ENCODE measurements around the gene TENM3. TPM values are rescaled to one million over a fixed set of nuclear protein-coding genes. Genes with fewer than 3 reads are reported as not detected.

TENM3 gene
- total RNA-seq, 1 experiment from 2014 or later = 71.0 TPM

DNA sequence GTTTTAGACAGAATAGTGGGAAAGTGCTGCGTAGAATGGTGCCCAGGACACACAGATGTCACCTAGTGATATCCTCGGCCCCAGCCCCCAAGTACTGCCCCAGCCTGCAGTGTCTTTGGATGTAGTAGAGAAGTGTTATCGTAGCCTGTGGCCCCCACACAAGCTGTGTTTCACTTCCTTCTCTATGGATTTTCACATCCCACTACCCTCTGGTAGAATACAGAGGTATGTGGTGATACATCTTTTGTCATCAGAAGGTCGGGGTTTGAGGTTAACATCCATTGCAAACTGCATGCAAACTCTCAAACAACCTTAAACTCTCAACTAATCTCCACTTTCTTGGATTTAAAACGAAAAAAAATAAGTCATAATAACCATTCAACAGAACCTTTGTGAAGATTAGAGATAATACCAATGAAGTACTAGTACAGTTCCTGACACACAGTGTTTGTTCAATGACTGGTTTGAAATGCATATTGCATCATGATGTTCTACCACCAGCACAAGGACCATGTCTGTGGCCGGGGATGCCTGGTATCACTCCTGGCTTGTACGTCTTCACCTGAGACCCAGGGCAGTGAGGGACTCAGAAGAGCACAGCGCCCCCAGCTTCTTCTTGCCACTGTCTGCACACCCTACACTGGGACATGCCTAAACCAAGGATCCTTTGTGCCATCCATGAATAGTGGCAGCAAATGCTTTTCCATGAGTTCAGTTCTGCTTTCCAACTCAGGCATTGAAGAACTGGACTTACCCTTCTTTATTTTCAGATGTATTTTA lies 406.7 kb downstream of the TENM3 start (continued):
- TF ChIP-seq, protein P1, sequence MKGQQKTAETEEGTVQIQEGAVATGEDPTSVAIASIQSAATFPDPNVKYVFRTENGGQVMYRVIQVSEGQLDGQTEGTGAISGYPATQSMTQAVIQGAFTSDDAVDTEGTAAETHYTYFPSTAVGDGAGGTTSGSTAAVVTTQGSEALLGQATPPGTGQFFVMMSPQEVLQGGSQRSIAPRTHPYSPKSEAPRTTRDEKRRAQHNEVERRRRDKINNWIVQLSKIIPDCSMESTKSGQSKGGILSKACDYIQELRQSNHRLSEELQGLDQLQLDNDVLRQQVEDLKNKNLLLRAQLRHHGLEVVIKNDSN (CRISPR knock-in tag; IDR thresholded peaks at IDR 0.05) = no peak
- TF ChIP-seq TP53 (CRISPR knock-in tag; IDR thresholded peaks at IDR 0.05) (no peak), NFYB (CRISPR knock-in tag; conservative IDR thresholded peaks at IDR 0.05; ENCODE audit: low read depth) (no peak), E2F4 (CRISPR knock-in tag; IDR thresholded peaks at IDR 0.05; ENCODE audit: borderline replicate concordance, low read depth) (no peak), NFE2L1 (CRISPR knock-in tag; IDR thresholded peaks at IDR 0.05) (no peak)

DNA sequence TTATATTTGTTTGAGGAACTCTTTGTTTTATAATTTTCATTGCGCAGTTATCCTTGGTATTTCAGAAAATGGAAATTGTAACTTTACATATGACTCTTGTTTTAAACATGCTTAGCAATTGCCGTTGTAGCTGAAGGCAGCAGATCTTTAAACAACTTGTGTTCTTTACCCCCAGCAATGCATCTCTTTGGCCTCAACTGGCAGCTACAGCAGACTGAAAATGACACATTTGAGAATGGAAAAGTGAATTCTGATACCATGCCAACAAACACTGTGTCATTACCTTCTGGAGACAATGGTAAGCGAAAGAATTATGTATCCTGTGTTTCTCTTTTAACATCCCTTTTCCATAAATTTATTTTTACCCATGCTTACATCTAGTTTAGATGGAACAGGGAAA lies 410.4 kb downstream of the TENM3 start:
- ATAC-seq (no peak), DNase-seq (ENCODE audit: low spot score) (no peak)
- POLR2A ChIA-PET = no interaction called here
- Mint-ChIP-seq H3K27ac (no peak overlapping the region), H3K27me3 (ENCODE audit: low read depth) (no peaks in the 10 kb centered on the region; the same call in 1 of the 2 replicates), H3K9me3 (no peaks in the 10 kb centered on the region), H3K4me1 (no peaks in the 10 kb centered on the region), H3K4me3 (no peak overlapping the region), H3K36me3 (peaks cover 8% of the 10 kb centered on the region)
- CTCF ChIA-PET = no interaction called here
- TF ChIP-seq NR1H2 (CRISPR knock-in tag; IDR thresholded peaks at IDR 0.05) (no peak), STAT6 (CRISPR knock-in tag; conservative IDR thresholded peaks at IDR 0.05; ENCODE audit: low read depth) (no peak), NR3C1 (CRISPR knock-in tag; conservative IDR thresholded peaks at IDR 0.05; ENCODE audit: low read depth) (no peak), NFE2L1 (CRISPR knock-in tag; IDR thresholded peaks at IDR 0.05) (no peak), ZNF425 (CRISPR knock-in tag; conservative IDR thresholded peaks at IDR 0.05) (no peak), EMX1 (CRISPR knock-in tag; IDR thresholded peaks at IDR 0.05) (no peak), AFF4 (CRISPR knock-in tag; IDR thresholded peaks at IDR 0.05; ENCODE audit: borderline replicate concordance) (no peak), SOX15 (CRISPR knock-in tag; IDR thresholded peaks at IDR 0.05) (no peak), CREM (CRISPR knock-in tag; IDR thresholded peaks at IDR 0.05) (no peak), ZBTB21 (CRISPR knock-in tag; IDR thresholded peaks at IDR 0.05; ENCODE audit: borderline replicate concordance) (no peak), E2F5 (CRISPR knock-in tag; IDR thresholded peaks at IDR 0.05) (no peak)
- TF ChIP-seq, protein P2, sequence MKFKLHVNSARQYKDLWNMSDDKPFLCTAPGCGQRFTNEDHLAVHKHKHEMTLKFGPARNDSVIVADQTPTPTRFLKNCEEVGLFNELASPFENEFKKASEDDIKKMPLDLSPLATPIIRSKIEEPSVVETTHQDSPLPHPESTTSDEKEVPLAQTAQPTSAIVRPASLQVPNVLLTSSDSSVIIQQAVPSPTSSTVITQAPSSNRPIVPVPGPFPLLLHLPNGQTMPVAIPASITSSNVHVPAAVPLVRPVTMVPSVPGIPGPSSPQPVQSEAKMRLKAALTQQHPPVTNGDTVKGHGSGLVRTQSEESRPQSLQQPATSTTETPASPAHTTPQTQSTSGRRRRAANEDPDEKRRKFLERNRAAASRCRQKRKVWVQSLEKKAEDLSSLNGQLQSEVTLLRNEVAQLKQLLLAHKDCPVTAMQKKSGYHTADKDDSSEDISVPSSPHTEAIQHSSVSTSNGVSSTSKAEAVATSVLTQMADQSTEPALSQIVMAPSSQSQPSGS (CRISPR knock-in tag; IDR thresholded peaks at IDR 0.05; ENCODE audit: borderline replicate concordance, low read depth) = no peak
- TF ChIP-seq, protein P3, sequence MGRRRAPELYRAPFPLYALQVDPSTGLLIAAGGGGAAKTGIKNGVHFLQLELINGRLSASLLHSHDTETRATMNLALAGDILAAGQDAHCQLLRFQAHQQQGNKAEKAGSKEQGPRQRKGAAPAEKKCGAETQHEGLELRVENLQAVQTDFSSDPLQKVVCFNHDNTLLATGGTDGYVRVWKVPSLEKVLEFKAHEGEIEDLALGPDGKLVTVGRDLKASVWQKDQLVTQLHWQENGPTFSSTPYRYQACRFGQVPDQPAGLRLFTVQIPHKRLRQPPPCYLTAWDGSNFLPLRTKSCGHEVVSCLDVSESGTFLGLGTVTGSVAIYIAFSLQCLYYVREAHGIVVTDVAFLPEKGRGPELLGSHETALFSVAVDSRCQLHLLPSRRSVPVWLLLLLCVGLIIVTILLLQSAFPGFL (CRISPR knock-in tag; IDR thresholded peaks at IDR 0.05; ENCODE audit: borderline replicate concordance) = no peak
- TF ChIP-seq, protein P4, sequence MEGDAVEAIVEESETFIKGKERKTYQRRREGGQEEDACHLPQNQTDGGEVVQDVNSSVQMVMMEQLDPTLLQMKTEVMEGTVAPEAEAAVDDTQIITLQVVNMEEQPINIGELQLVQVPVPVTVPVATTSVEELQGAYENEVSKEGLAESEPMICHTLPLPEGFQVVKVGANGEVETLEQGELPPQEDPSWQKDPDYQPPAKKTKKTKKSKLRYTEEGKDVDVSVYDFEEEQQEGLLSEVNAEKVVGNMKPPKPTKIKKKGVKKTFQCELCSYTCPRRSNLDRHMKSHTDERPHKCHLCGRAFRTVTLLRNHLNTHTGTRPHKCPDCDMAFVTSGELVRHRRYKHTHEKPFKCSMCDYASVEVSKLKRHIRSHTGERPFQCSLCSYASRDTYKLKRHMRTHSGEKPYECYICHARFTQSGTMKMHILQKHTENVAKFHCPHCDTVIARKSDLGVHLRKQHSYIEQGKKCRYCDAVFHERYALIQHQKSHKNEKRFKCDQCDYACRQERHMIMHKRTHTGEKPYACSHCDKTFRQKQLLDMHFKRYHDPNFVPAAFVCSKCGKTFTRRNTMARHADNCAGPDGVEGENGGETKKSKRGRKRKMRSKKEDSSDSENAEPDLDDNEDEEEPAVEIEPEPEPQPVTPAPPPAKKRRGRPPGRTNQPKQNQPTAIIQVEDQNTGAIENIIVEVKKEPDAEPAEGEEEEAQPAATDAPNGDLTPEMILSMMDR (IDR thresholded peaks at IDR 0.05) = no peak
